ENCODE data around the gene TEX2.
A peak's percentile ranks its signal among the peaks of the same experiment; 100 is the strongest.

TEX2 gene

DNA sequence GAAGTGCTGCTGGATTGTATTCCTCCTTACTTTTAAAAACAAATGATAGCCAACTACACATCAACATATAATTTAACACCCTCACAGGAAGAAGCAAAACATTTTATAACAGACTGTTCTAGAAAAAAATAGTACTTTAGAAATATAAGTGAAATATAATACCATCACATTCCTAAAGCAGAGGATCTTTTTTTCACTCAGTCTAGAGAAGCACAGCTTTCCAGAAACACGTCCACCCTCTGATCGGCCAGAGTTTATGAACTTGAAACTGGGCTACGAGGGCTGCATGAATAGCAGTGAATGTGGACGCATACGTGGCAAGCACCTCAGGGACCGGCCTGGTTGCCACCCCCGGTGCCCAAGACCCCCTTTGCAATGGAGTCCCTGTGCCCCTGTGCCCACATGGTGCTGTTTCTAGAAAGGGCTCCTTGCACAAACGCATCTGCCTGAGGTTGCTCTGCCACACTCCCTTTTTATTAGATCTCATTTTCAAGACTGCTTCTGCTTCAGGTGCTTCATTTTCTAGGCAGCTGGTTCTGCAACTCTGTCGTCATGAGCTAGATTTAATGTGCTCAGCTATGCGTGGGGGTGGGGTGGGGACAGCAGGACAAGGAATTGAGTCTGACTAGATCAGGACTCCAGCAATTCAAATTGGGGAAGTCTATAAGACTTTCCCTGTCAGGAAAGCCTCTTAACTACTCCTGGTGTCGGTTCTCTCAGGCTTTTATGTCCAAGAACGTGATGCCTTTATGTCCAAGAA, 104.0 kb downstream of the TEX2 start:
- no peak for DNase-seq (ENCODE audit: low read depth)

DNA sequence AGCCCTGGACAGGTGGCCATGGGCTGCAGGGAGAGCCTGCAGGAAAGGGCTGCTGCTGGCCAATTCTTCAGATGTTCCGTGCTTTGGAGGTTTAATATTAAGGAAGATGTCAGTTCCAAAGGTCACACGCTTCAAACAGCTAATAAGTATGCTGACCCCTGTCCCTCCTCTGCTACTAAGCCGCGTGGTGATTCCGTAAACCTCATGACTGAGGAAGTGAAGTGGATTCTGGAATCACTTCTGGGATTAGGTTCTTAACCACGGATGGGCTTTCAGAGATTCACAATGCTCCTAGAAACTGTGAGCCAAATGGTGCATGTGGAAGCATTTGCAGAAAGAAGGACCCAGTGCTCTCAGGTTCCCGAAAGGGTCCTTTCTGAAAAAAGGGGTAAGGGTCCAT, 104.7 kb downstream of the TEX2 start:
- no peak for DNase-seq (ENCODE audit: low read depth)

DNA sequence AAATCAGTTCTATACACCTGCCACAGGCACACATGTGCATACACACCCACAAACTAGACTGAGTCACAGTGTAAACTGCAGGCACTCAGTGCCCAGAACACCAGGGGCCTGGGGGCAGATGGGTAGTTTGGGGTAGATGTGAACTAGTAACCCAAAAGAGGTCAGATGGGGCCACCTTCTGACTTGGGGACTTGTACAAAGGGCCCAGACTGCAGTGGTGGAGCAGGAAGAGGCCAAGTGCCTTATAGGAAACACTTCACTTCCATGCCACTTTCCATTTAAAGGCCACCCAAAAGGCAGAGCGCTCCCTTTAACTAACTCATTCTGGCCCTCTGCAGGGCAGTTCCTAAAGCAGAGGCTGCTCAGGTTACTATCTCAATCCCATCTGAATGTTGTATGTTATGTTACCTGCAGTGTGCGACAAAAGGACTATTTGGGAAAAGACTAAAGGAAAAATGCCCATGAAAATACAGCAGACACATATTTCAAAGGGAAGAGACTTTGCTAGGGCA, 105.3 kb downstream of the TEX2 start:
- no peak for DNase-seq (ENCODE audit: low read depth)

DNA sequence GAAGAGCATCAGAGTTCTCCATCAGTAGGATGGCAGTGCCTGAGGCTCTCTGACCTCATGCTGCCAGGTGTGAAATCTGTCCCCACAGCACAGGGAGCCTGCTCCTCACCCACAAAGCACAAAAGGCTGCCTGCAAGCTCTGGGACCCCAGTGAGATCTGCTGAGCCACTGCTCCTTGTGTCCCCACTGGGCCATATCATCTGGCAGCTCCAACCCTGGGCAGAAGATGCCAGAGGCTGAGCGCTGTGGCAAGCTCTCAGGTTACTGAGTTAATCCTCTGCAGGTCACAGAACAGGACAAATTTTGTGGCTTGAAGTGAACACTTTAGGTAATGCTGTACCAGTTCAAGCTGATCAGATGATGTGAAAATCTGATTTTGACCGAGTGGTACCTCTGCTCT, 106.4 kb downstream of the TEX2 start:
- DNase-seq (ENCODE audit: low read depth), result no peak

DNA sequence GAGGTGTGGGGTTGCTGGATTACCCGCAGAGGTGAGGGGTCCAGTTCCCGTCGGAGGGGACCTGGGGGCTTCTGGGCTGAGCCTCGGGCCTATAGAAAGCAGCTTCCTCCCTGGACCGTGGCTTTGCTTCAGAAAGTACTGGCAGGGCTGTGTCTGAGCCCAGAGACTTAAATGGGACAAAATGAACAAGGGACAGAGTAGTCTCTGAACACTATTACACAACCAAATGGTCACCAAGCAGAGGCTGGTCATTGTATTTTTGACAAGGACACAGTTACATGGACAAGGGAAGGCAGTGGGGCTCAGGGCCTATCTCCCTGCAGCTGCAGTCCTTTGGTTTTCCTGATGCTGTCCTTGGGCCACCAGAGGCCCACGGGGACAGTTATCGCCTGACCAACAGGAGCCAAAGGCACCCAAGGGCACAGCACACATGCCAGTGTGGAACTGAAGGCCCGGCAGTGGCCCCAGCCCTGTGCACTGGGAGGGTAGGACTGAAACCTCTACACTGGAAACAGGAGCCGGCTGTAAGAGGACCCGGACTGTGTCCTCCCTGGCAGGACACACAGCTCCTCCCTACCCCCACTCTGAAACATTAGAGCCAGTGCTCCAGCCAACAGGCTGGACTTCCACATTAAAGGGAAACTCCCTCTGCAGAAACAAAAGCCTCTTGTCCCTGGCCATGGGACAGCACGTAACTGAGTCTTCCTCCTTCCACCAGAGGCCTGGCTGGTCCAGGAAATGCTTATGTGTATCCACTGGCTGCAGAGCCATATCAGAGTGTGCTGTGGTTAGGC, 107.1 kb downstream of the TEX2 start:
- peak; percentile 44 for DNase-seq (ENCODE audit: low read depth)

DNA sequence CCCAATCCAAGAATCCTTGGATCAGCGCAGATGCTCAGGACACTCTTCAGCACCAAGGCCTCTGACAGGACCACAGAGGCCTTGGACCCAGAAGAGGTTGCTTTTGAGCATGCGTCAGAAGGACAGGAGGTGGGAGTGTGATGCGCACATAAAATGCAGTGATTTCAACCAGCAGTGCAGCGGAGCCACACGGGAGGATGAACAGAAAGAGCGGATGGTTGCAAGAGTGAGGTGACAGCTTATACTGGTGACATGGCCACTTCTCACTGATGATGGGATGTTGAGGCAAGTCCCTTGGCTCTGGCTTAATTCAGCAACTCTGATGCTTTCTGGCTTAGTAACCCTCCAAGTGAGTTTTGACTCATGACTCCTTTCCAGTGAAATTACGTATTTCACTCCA, 107.9 kb downstream of the TEX2 start:
- DNase-seq (ENCODE audit: low read depth), result no peak

DNA sequence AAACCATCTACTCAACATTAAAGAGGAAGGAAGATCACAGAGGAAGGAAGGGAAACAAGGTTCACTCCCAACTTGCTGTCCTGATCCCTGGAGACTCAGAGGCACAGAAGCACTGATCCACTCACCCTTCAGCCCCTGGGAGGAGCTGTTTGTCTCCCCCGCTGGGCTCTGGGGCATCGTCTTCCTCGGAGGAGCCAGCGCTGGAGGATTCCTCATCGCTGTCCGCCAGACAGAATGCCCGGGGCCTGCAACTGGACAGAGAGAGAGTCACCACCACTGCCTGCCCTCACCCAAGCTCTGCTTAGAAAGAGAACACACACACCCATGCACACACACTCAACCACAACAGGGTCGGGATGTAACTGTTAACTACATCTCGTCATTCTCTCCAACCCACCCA, 108.3 kb downstream of the TEX2 start:
- no peak for DNase-seq (ENCODE audit: low read depth)

DNA sequence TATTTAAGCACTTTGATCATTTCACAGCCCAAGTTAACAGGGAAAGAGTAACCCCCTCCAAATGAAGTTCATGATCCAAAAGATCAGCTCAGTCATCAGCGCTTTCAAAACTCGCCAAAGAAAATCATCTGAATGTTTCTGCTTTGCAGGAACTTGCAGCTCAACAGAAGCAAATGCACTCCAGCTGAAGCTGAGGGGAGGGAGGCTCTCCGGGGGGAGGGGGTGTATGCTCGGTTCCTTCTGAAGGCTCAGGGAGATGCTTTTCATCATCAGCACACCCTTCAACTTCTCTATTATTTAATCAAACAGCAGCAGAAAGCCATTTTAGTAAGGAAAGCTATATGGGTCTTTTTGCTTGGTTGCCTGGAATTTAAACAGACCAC, 108.8 kb downstream of the TEX2 start:
- no peak for DNase-seq (ENCODE audit: low read depth)

DNA sequence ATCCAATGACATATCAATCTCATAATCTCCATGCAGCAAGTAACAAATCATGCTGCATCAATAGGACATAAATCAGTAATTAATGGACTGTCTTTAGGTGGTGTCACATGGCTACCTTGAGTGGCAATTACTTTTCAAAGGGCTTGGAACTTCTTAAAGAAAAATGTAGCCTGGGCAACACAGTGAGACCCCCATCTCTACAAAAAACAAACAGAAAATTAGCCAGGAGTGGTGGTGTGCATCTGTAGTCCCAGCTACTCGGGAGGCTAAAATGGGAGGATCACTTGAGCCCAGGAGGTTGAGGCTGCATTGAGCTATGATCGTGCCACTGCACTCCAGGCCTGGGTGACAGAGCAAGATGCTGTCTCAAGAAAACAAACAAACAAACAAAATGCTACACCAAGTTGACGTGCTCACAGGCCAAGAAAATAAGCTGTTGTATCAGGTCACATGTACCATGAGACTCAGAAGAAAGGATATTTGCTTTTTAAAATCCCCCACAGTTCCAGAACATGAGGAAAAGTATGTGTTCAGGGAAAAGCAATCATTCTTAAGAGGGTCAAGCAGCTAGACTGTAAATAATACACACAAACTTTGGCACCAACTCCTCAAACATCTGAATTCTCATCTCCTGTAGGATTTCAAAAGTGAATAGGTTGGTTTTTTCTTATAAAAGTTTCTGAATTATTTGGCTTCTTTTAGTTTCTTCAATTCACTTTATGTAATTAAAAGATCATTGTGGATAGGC, 109.3 kb downstream of the TEX2 start:
- no peak for DNase-seq (ENCODE audit: low read depth)

DNA sequence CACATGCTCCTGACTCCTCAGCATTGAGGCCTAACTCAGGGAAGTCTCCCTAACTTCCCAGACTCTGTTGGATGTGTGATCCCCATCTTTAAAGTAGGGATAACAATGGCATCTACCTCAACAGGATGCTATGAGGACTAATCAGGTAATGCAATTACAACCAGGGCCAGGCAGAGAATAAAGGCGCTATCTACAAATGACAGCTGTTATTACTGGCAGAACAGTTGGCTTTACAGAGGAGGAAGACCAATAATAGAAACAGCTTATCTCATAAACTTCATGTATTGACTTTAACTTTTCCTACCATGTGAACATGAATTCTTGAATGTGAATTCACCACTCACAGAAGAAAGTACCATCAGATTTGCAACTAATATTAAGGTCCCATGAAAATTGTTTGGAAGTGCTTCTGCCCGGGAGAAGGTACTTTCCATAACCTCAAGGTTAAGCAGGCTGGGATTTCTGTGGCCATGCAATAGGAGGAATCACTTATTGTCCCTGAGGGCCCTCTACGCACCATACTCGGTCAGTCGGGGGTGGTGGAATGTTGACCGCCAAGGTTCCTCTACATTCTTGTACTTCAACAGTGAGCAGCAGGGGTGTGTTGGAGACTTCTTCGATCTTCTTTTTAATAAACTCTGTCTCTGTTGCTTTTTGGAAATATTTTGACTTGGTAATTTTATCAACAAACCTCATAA, 110.5 kb downstream of the TEX2 start:
- no peak for DNase-seq (ENCODE audit: low read depth)

DNA sequence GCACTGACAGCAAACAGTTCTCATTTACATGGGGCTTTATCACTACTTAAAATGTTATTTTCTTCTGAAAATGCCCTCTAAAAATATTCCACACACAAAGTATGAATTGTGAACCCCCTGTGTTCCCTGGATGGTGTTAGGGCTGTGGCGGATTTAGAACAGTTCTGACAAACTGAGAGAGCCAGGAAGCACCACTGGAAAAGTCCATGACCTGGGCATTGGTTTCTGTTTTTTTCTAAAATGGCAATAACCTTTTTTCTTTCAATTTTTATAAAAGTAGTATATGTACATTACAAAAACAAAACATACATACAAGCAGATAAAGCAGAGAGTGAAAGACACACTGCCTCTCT, 112.1 kb downstream of the TEX2 start:
- no peak for DNase-seq (ENCODE audit: low read depth)

DNA sequence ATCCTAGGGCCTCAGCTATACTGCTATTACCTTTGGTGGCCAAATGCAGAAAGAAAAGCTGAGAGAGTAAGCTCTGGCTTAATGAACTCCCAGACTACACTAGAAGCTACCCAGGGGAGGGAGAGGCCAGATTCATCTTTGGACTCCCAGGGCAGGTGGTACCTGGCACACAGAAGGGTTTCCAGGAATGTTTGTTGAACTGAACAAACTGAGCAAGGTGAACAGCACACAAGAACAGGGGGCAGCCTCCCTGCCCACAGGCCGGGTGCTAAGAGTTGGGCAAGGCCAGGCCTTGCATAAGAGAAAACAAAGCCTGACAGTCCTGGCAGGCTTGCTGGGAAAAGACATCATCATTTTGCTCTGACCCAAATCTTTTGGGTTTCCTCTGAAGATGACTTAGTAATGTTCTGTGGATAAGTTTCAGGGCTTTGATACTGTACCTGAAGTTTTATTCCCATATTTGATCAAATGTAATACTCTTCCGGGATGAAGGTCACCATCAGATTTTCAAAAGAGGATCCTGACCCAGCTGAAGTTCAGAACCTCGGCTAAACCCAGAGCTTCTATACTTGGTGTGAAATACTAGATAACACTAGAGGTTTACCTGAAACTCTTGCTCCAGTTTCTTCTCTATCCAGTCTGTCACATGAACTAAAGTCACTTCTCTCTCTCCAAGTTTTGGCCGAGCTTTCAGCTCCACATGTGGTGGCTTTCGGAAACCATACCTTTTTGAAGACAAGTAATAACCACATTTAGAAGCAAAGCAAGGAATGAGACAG, 112.6 kb downstream of the TEX2 start:
- DNase-seq (ENCODE audit: low read depth), result peak; percentile 43

DNA sequence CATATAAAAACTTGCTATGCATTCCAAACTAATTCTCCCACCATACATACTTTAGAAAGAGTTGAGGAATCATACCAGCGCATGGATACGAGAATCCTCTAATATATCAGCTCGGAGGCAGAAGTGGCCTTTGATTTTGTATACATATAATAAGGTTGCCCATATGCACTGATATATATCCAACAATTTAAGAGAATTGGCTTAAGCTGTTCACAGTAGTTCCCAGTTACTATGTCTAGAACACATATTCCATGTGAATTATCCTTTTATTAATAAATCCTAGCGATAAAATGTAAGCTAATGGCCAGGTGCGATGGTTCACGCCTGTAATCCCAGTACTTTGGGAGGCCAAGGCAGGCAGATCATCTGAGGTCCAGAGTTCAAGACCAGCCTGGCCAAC, 113.9 kb downstream of the TEX2 start:
- no peak for DNase-seq (ENCODE audit: low read depth)

DNA sequence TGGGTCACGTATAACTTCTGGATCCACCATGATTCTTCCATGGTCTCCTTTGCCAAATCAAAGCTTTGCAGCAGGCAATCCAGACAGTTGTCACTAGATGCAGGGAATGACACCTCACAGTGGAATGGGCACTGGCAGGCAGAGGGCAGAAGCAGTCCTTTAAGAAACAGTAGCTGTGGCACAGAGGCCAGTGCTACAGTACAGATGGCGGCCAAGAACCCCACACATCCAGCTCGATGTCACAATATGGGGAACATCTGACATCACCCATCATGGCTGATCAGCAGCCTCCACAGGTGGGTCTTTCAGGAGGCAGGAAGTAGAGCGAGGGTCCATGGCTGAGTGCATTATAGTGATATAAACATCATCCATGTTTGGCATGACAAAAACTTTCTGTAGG, 114.4 kb downstream of the TEX2 start:
- no peak for DNase-seq (ENCODE audit: low read depth)

DNA sequence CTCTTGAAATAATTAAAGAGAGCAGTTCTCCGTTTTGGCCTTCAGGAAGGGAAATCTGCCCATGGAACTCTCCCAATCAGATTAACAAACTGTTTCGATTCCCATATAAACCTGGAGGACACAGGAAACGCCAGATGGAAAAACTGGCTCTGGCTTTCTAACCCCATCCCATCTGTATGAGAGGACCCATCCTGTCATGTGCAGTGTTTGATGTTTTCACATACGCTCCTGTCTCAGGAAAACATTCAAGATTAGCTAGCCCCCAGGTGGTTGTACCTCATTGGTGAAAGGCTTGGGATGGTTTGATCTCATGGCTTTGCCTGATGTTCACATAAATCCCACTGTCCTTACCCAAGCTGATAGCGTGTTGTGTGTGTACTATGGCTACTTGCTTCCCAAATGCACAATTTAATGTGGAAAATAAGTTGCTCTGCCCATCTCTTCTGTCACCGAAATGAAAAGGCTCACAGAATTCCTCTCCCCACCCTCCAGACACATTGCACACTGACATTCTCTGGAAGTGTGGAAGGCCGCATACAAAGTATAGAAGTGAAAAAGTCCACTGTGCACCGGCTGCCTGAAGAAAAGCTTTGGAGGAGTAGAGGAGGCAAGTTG, 114.9 kb downstream of the TEX2 start:
- DNase-seq (ENCODE audit: low read depth), result no peak

DNA sequence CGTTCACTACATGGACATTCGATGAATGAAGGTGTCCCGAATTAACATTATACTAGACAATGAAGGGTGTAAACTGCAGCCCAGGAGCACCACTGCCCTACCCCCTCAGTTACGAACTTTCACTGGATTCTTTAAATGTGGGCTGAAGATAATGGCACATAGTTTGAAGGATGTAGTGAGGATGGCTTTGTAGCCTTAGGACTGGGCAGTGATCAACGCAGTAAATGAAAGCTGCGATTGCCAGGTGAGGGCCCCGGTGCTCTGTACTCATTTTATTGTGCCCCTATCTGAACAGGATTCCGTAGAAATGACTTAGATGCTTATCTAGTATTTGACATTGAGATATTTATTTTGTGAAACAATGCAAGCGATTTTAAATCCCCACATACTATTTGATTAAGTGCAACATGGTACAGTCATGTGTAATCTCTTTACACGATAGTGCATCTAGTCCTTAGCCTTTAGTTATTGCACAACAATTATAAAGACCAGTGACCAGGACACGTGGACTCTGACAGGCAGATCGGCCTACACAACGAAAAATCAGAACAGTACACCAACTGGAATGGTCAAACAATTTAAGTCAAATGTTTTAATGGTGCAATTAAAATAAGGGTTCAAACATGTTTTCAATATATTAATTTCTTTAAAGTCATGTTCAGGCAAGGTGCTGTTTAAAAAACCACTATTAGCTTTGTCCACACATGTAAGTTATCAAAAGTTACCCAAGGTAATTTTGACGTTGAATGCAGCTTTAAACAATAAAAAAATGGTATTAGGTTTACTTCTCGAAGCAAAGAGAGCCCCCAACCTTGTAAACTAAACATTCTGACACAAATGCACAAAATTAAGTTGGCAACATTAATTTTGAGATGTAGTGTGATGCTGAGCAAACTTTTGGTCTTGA, 115.7 kb downstream of the TEX2 start:
- DNase-seq (ENCODE audit: low read depth), result no peak

DNA sequence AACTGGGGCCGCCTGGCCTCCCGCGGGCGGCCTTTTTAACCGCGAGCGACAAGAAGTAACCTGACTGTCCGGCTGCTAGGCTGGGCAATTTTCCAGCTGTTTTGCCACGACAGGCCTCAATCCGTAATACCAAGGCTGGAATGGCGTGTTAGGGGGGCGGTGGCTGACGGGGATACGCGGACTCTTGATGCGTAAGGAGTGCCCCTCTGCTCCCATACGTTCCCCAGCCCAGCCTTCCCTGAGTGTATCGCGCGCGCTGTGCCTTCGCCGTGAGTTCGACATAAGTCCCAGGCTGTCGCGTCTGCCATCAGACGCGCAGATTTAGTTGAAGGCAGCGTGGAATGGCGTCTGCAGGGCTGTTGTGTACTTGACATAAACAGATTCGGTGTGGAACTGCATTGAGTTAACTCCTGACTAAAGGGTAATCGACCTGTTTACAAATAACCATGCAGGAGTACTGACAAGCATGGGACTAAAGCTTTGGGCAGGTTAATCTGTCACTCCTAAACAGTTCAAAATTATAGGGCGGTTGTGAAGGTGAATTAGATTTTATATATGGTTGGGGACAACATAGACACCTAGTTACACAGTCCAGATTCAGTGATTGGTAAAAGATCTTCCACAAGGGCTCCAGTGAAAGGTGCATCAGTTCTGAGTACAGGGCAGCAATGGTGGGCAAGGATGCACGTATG, 116.5 kb downstream of the TEX2 start:
- DNase-seq (ENCODE audit: low read depth), result peak; percentile 76

DNA sequence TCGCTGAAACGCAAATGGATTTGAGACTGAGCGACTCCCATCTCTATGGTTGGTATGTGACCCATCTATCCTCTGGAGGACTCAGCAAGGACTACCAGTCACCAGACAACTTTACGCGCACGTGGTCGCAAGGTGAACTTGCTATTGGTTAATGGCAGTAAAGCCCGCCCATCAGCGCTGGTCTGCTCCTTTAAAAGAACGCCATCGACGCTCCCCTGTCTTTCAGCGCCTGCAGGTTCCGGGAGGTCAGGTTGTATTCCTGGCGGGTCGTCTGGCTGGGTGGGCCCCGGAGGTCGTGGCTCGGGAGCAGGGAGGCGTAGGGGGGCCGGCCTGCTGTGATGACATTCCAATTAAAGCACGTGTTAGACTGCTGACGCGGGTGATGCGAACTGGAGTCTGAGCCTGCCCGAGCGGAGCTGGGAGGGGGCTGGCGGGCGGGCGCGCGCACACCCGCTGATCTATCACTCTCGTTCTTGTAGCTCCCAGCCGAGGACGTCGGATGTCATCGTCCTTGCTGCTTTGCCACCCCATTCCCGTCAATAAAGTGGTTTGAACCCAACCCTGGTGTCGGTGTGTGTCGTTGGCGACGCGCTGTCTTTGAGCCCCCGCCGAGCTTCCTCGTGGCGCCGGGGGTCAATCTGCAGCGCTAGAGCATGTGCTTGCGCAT, 117.2 kb downstream of the TEX2 start:
- peak; percentile 100 for DNase-seq (ENCODE audit: low read depth)

DNA sequence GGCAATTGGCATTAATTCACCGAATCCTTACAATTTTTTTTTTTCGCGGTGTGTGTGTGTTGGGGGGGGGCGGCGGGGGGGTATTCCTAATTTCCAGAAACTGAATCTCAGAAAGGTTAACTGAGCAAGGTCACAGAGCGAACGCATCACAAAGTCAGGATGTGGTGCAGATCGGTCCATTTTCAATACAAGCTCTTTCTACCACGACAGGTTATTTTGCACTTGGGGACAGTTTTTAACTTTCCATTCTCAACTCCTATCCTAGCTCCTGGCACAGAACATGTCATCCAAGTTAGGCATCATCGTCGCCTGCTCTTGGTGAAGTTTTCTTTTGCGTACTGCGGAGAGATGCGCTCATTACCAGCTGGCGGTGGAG, 117.7 kb downstream of the TEX2 start:
- no peak for DNase-seq (ENCODE audit: low read depth)

Measured in iris pigment epithelial cell (primary cell).